Large intestine (tissue), 3 donors: Measurements from ENCODE around the gene PGA3. TPM values are rescaled to one million over a fixed set of nuclear protein-coding genes. Genes with fewer than 3 reads are reported as not detected.
"Not testable (repeated sequence)": the region's sequence is repeated elsewhere in the genome, so short reads cannot be mapped to it uniquely, and the experiment has no call there.

Experiments used
- DNase-seq, 2 donors: peaks; one replicate each; pipeline versions ENCODE4 v3.0.0 to v3.0.0-alpha.2; 2013
- H3K27ac ChIP-seq: one replicate; pipeline ENCODE4 v1.5.1; 2013; ENCODE audit warnings: low read length
- H3K27me3 ChIP-seq: 2 replicates; pipeline ENCODE4 v1.6.1; 2013; ENCODE audit warnings: low read length; ENCODE audit not compliant: control insufficient read depth, insufficient read depth
- H3K36me3 ChIP-seq: 2 replicates; pipeline ENCODE4 v1.6.1; 2013; ENCODE audit warnings: low read length; ENCODE audit not compliant: control insufficient read depth, insufficient read depth
- H3K4me1 ChIP-seq: one replicate; pipeline ENCODE4 v1.6.1; 2013; ENCODE audit warnings: low read length; ENCODE audit not compliant: control insufficient read depth, insufficient read depth
- H3K4me3 ChIP-seq: one replicate; pipeline ENCODE4 v1.5.1; 2013; ENCODE audit warnings: low read length
- H3K9me3 ChIP-seq: one replicate; pipeline ENCODE4 v1.6.1; 2013; ENCODE audit warnings: mild to moderate bottlenecking, low read depth, low read length, moderate library complexity; ENCODE audit not compliant: control insufficient read depth
- WGBS: methylation state at CpG from one replicate; pipeline ENCODE4 v1.1.5; 2013; ENCODE audit warnings: low lambda C conversion rate; ENCODE audit not compliant: insufficient coverage; 5-methylcytosine and 5-hydroxymethylcytosine counted together
- polyA plus RNA-seq: library from polyadenylated mRNA; unstranded; fragments of 120-200 nt; gene quantifications from one replicate; pipeline ENCODE4 v1.2.1, GENCODE V29; 2013

The PGA3 gene
- polyA plus RNA-seq, 1 donor, result 0.63 TPM

DNA sequence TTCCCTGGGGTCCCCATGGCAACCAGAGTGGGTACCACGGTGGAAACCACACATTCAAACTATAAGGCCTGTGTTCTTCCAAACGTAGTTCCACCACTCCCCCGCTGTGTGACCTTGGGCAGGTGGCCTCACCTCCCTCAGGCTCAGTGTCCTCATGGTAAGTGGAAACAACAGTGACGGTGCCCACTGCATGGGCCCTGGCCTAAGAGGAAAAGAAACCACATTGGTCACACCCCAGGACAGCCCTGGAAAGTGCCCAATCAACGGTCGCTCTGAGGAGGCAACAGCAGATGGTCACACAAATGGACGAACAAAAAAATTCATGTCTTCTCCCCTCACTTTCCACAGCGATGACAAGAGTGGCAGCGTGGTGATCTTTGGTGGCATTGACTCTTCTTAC, 44.8 kb downstream of the PGA3 start:
- no CpG with 5 or more reads among the region's 9 CpGs for WGBS

DNA sequence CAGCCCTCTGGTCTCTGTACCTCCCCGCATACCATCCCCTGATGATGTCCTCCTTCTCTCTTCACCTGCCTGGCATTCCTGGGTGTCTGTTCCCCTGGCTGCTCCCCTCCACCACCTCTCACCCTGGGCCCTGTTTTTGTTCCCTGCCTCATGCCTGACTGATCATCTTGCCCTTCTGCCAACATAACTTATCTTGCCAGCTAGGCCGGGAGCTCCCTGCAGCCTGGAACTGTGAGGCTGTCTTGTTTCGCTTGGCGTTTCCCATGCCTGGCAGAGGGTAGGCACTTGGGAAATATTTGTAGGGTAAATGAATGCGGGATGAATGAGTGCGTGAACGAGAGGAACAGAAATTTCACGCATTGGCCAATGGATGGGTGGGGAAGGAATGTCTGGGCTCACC, 45.9 kb downstream of the PGA3 start:
- not testable (repeated sequence) for DNase-seq, H3K27me3 ChIP-seq, H3K36me3 ChIP-seq, H3K4me3 ChIP-seq, H3K9me3 ChIP-seq, H3K27ac ChIP-seq, H3K4me1 ChIP-seq
- WGBS, result no CpG with 5 or more reads among the region's 8 CpGs

More for the DNA sequence above, 44.8 kb downstream of the PGA3 start:
- DNase-seq, H3K9me3 ChIP-seq, H3K27me3 ChIP-seq, H3K27ac ChIP-seq, H3K4me3 ChIP-seq, H3K4me1 ChIP-seq, H3K36me3 ChIP-seq: not testable (repeated sequence)

- not testable (repeated sequence) for H3K9me3 ChIP-seq, DNase-seq, H3K4me1 ChIP-seq, H3K27ac ChIP-seq, H3K4me3 ChIP-seq, H3K36me3 ChIP-seq, H3K27me3 ChIP-seq
- no CpG with 5 or more reads among the region's 20 CpGs for WGBS
Observed at GRCh38 chr11:61250796-61251765, 47.8 kb downstream of the PGA3 start.

DNA sequence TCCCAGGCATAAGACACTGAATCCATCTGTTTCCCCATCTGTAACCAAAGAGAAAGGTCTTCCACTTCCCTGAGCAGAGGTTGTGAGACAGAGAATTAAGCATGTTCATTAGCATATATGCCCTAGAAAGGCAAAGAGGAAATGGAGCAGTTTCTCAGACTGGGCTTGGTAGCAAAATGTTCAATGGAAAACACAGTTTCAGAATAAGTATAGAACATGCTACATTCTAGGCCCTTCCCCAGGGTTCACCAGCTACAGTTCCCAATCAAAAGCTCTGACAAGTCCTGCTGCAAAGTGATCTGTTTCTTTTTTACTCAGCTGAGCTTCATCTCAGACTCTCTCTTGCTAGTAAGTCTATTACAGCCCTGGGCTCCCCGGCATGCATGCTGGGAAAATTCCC, 49.0 kb downstream of the PGA3 start:
- not testable (repeated sequence) for H3K4me3 ChIP-seq, H3K27ac ChIP-seq, H3K36me3 ChIP-seq, H3K4me1 ChIP-seq, H3K27me3 ChIP-seq, DNase-seq, H3K9me3 ChIP-seq
- WGBS, result no CpG with 5 or more reads among the region's 1 CpG

- Histone ChIP-seq H3K4me1 (no peaks in the 10 kb centered on the region), H3K36me3 (no peaks in the 10 kb centered on the region), H3K27me3 (no peaks in the 10 kb centered on the region), H3K9me3 (no peaks in the 10 kb centered on the region), H3K27ac (no peak overlapping the region), H3K4me3 (no peak overlapping the region)
- peak; percentile 39 to 42 for DNase-seq
- no CpG with 5 or more reads among the region's 12 CpGs for WGBS
Observed at GRCh38 chr11:61254403-61255025, 51.2 kb downstream of the PGA3 start.

GRCh38 chr11:61256710-61257482, 53.6 kb downstream of the PGA3 start:
- no CpG with 5 or more reads among the region's 18 CpGs for WGBS
- Histone ChIP-seq H3K27ac (no peak overlapping the region), H3K9me3 (no peaks in the 10 kb centered on the region), H3K4me3 (no peak overlapping the region), H3K4me1 (no peaks in the 10 kb centered on the region), H3K36me3 (no peaks in the 10 kb centered on the region), H3K27me3 (no peaks in the 10 kb centered on the region)
- no peak for DNase-seq

- WGBS, result no CpG with 5 or more reads among the region's 9 CpGs
- no peak for DNase-seq
- Histone ChIP-seq H3K27me3 (no peaks in the 10 kb centered on the region), H3K4me3 (no peak overlapping the region), H3K4me1 (no peaks in the 10 kb centered on the region), H3K36me3 (no peaks in the 10 kb centered on the region), H3K27ac (no peak overlapping the region), H3K9me3 (no peaks in the 10 kb centered on the region)
Observed at GRCh38 chr11:61258546-61258945, 55.2 kb downstream of the PGA3 start.

- Histone ChIP-seq H3K4me1 (no peaks in the 10 kb centered on the region), H3K27ac (no peak overlapping the region), H3K4me3 (no peak overlapping the region), H3K27me3 (no peaks in the 10 kb centered on the region), H3K9me3 (no peaks in the 10 kb centered on the region), H3K36me3 (no peaks in the 10 kb centered on the region)
- no peak for DNase-seq
- no CpG with 5 or more reads among the region's 6 CpGs for WGBS
Observed at GRCh38 chr11:61259363-61259762, 56.0 kb downstream of the PGA3 start.
